Measurements from ENCODE around the gene MAPRE2.

Gene MAPRE2

GRCh38 chr18:35179906-35180305, 138.7 kb downstream of the MAPRE2 start:
- no peaks in the 10 kb centered on the region for H3K4me1 ChIP-seq (ENCODE audit: insufficient read depth, low read length, severe bottlenecking)
- 0 out of 2 replicates have a peak, but pooled peaks cover 4% of the 10 kb centered on the region for H3K9me3 ChIP-seq (ENCODE audit: low read length)
- H3K4me3 ChIP-seq (ENCODE audit: low read depth, low read length, poor library complexity, severe bottlenecking) = no peak overlapping the region
- no peaks in the 10 kb centered on the region for H3K9me2 ChIP-seq (ENCODE audit: low read depth, low read length)
- no peaks in the 10 kb centered on the region for H4K20me1 ChIP-seq (ENCODE audit: insufficient read depth, low read length)
- H3F3A ChIP-seq (ENCODE audit: insufficient read depth, low read length) = no peaks in the 10 kb centered on the region
- no peaks in the 10 kb centered on the region for H3K79me2 ChIP-seq (ENCODE audit: insufficient read depth, low read length)
- H3K27ac ChIP-seq (ENCODE audit: low read depth, low read length, poor library complexity, severe bottlenecking) = no peak overlapping the region
- no peaks in the 10 kb centered on the region for H3K27me3 ChIP-seq (ENCODE audit: insufficient read depth, low read length)
- H3K4me2 ChIP-seq (ENCODE audit: low read length) = no peak overlapping the region
- TF ChIP-seq CTCF (IDR thresholded peaks at IDR 0.05; ENCODE audit: low read length) (no peak), EZH2 (IDR thresholded peaks at IDR 0.05; ENCODE audit: borderline replicate concordance, low read length) (no peak)
- H3K9ac ChIP-seq (ENCODE audit: low read length) = no peak overlapping the region
- H3K36me3 ChIP-seq (ENCODE audit: insufficient read depth, low read length) = no peaks in the 10 kb centered on the region
- no peak overlapping the region for H2AFZ ChIP-seq (ENCODE audit: low read length)

- Histone ChIP-seq H2AFZ (ENCODE audit: low read length) (no peak overlapping the region), H3K4me2 (ENCODE audit: low read length) (no peak overlapping the region), H3K4me1 (ENCODE audit: insufficient read depth, low read length, severe bottlenecking) (no peaks in the 10 kb centered on the region), H3K79me2 (ENCODE audit: insufficient read depth, low read length) (no peaks in the 10 kb centered on the region), H3K27ac (ENCODE audit: low read depth, low read length, poor library complexity, severe bottlenecking) (no peak overlapping the region), H4K20me1 (ENCODE audit: insufficient read depth, low read length) (no peaks in the 10 kb centered on the region), H3K9me2 (ENCODE audit: low read depth, low read length) (no peaks in the 10 kb centered on the region), H3K9me3 (ENCODE audit: low read length) (0 out of 2 replicates have a peak, but pooled peaks cover 4% of the 10 kb centered on the region), H3K27me3 (ENCODE audit: insufficient read depth, low read length) (no peaks in the 10 kb centered on the region), H3K4me3 (ENCODE audit: low read depth, low read length, poor library complexity, severe bottlenecking) (no peak overlapping the region), H3F3A (ENCODE audit: insufficient read depth, low read length) (no peaks in the 10 kb centered on the region), H3K9ac (ENCODE audit: low read length) (no peak overlapping the region), H3K36me3 (ENCODE audit: insufficient read depth, low read length) (no peaks in the 10 kb centered on the region)
- TF ChIP-seq EZH2 (IDR thresholded peaks at IDR 0.05; ENCODE audit: borderline replicate concordance, low read length) (no peak), CTCF (IDR thresholded peaks at IDR 0.05; ENCODE audit: low read length) (no peak)
Observed at GRCh38 chr18:35180455-35180854, 139.2 kb downstream of the MAPRE2 start.

GRCh38 chr18:35182151-35182550, 140.9 kb downstream of the MAPRE2 start:
- H3K36me3 ChIP-seq (ENCODE audit: insufficient read depth, low read length) = no peaks in the 10 kb centered on the region
- no peak overlapping the region for H3K27ac ChIP-seq (ENCODE audit: low read depth, low read length, poor library complexity, severe bottlenecking)
- no peak overlapping the region for H3K9ac ChIP-seq (ENCODE audit: low read length)
- H4K20me1 ChIP-seq (ENCODE audit: insufficient read depth, low read length) = no peaks in the 10 kb centered on the region
- TF ChIP-seq EZH2 (IDR thresholded peaks at IDR 0.05; ENCODE audit: borderline replicate concordance, low read length) (no peak), CTCF (IDR thresholded peaks at IDR 0.05; ENCODE audit: low read length) (no peak)
- H3K9me2 ChIP-seq (ENCODE audit: low read depth, low read length) = no peaks in the 10 kb centered on the region
- H3K4me1 ChIP-seq (ENCODE audit: insufficient read depth, low read length, severe bottlenecking) = no peaks in the 10 kb centered on the region
- H3K79me2 ChIP-seq (ENCODE audit: insufficient read depth, low read length) = no peaks in the 10 kb centered on the region
- H3K9me3 ChIP-seq (ENCODE audit: low read length) = no peaks in the 10 kb centered on the region
- no peak overlapping the region for H3K4me2 ChIP-seq (ENCODE audit: low read length)
- no peaks in the 10 kb centered on the region for H3K27me3 ChIP-seq (ENCODE audit: insufficient read depth, low read length)
- H3K4me3 ChIP-seq (ENCODE audit: low read depth, low read length, poor library complexity, severe bottlenecking) = no peak overlapping the region
- no peaks in the 10 kb centered on the region for H3F3A ChIP-seq (ENCODE audit: insufficient read depth, low read length)
- H2AFZ ChIP-seq (ENCODE audit: low read length) = no peak overlapping the region

Measured in OCI-LY1 (cell line).